Measurements from ENCODE around the gene PTPN5. TPM values are rescaled to one million over a fixed set of nuclear protein-coding genes. Genes with fewer than 3 reads are reported as not detected.

Gene PTPN5
- total and polyA plus RNA-seq, 4 donors, result 18.0 to 92.8 (median 53.0) TPM

Other genes with a start within 250 kb of the PTPN5 start
- gene UEVLD, start 203.1 kb downstream of the PTPN5 start, total RNA-seq, result 10 to 100 TPM; 26.7 to 32.2 TPM
- gene UEVLD, start 203.1 kb downstream of the PTPN5 start, polyA plus RNA-seq (ENCODE audit: insufficient read length in 2 of 2), result 10 to 100 TPM; 16.9 to 19.8 TPM
- 1 to 10 TPM in 1 of 2 donors, under 1 TPM in 1; 0.69 to 5.8 TPM for gene MISFA, start 192.0 kb downstream of the PTPN5 start, total RNA-seq
- gene MISFA, start 192.0 kb downstream of the PTPN5 start, polyA plus RNA-seq (ENCODE audit: insufficient read length in 2 of 2), result 1 to 10 TPM; 3.8 to 7.8 TPM
- gene SPTY2D1, start 157.5 kb downstream of the PTPN5 start, total RNA-seq, result 10 to 100 TPM; 17.6 to 21.3 TPM
- 1 to 10 TPM; 7.5 to 8.7 TPM for gene SPTY2D1, start 157.5 kb downstream of the PTPN5 start, polyA plus RNA-seq (ENCODE audit: insufficient read length in 2 of 2)
- gene TMEM86A, start 93.0 kb downstream of the PTPN5 start, total RNA-seq, result 1 to 10 TPM; 4.9 to 6.6 TPM
- gene TMEM86A, start 93.0 kb downstream of the PTPN5 start, polyA plus RNA-seq (ENCODE audit: insufficient read length in 2 of 2), result 1 to 10 TPM; 5.9 to 6.2 TPM
- gene IGSF22, start 65.6 kb downstream of the PTPN5 start, total RNA-seq, result 1 to 10 TPM in 1 of 2 donors, under 1 TPM in 1; 0.20 to 1.3 TPM
- 1 to 10 TPM; 3.5 to 4.5 TPM for gene IGSF22, start 65.6 kb downstream of the PTPN5 start, polyA plus RNA-seq (ENCODE audit: insufficient read length in 2 of 2)
- under 1 TPM in 1 of 2 donors, not detected in 1; 0.99 TPM for gene MRGPRX1, start 147.6 kb upstream of the PTPN5 start, total RNA-seq
- gene MRGPRX1, start 147.6 kb upstream of the PTPN5 start, polyA plus RNA-seq (ENCODE audit: insufficient read length in 2 of 2), result not detected

All from spinal cord (tissue), 4 donors.